Activated naive CD4-positive, alpha-beta T cell treated with Interleukin-2 at 50 U/mL for 16 hours (primary cell): Measurements from ENCODE around the gene ESR1.
"Not testable (repeated sequence)": the region's sequence is repeated elsewhere in the genome, so short reads cannot be mapped to it uniquely, and the experiment has no call there.

ENCODE experiments used
- DNase-seq: peaks from one replicate; pipeline ENCODE4 v3.0.0-alpha.2; 2020

ESR1 gene

GRCh38 chr6:152062476-152062875 lies 255.0 kb downstream of the ESR1 start:
- DNase-seq: no peak

DNA sequence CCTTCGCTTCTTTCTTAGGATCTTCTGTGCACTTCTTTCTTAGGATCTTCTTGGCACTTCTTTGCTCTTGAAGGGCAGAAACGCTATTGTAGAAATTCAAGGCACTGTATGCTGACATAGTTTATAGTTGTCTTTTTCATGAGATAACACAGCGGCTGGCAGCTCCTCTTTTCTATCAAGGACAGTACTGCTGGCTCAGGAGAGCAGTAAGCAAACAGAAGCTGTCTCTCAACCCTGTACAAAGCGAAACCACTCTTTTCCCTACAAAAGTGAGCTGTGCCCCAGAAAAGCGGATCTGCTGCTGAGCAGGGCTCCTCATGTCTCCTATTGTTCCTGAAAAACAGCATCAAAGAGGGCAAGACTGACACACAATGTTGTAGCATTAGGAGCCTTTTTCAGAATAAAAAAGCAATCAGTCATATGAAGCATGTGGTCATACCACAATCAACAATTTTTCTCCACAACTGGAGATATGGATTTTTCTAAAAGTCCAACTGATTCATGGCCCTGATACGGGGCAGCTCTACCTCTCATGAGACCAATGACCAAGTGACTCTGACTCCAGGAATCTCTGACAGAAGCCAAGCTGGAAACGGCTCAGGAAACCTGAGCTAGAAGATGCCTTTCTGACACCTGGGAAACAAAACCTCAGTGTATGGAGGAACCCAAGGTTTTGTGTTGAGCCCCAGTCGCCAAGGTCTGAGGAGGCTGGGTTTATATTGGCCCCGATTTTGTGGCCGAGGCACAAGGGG lies 255.9 kb downstream of the ESR1 start:
- no peak for DNase-seq

GRCh38 chr6:152068622-152069261 lies 261.3 kb downstream of the ESR1 start:
- no peak for DNase-seq

GRCh38 chr6:152070556-152070955 lies 263.1 kb downstream of the ESR1 start:
- no peak for DNase-seq

DNA sequence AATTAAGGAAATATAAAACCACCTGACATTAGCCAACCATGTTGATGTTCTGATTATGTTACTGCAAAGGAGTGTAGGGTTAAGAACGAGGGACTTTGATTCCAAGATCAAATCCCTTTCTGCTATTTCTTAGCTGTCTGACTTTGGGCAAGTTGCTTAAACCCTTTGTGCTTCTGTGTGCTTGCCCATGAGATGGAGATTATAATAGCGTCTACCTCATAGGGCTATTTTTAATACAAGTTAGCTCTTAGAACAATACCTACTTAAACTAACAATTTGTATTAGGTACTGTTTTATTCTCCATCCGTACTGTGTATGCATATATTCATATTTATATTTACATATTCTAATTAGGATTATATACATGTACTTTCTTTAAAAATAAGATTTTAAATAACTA lies 263.8 kb downstream of the ESR1 start:
- no peak for DNase-seq

DNA sequence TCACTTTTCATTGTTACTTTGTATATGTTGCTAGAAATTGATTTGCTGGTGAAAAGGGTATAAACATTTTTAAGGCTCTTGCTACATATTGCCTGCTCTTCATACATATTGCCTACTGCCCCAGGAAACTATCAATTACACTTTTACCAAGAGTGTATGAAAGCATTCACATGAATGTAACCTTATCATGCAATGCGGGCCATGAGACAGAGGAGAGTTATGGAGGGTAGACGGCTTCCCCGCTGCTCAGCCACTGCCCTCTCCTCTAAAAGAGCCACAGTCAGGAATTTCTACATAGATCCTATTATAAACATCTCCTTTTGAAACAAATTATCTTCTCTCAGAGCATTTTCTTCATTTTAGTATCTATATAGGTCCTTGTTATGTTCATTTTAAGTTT lies 264.4 kb downstream of the ESR1 start:
- no peak for DNase-seq

GRCh38 chr6:152076242-152076641 lies 268.8 kb downstream of the ESR1 start:
- DNase-seq: not testable (repeated sequence)

- no peak for DNase-seq
Observed at GRCh38 chr6:152078001-152078400, 270.5 kb downstream of the ESR1 start.

GRCh38 chr6:152078804-152079203 lies 271.3 kb downstream of the ESR1 start:
- no peak for DNase-seq

DNA sequence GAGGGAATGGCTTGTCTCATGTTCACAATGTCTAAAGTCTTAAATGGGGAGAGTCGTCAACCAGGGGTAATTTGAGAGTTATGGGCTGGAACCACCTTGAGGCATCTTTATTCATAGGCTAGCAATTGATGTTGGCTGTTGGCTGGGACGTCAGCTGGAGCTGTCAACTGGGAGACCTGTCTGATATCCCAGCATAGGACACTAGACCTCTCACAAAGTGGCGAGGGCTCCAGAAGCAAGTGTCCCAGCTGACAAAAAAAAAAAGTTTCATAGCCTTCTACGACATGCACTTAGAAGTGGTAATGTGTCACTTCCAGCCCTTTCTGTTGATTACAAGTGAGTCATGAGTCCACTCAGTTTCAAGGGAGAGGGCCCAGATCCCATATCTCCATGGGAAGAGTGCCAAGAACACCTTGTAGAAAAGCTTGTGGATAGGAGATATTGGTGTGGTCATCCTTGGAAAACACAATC lies 278.0 kb downstream of the ESR1 start:
- DNase-seq: no peak

DNA sequence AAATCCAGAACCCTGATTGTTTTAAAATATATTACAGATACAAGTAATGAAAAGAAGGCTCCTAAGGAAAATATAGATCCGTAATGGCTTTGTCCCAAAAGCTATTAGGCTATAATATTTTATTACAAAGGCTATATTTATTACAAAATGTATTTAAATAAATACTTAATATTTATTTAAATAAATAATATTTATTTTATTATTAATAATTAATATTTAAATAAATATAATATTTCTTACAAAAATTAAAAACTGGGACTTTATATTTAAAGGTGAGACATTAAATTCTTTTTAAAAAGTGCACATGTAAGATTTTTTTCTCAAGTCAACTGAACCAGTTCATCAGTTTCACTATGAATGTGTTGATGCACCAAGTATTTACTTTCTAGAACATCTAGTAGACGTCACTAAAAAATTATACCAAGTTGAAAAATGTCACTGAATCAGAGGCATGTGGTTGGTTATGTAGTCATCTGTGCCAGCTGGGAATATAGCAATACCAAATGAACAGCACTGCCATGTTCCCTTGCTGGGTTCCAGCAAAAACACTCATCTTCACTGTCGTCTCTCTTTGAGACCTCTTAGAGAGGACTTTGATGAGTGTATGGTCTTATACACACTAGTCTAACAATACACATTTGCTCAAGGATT lies 278.9 kb downstream of the ESR1 start:
- no peak for DNase-seq

GRCh38 chr6:152087096-152087495 lies 279.6 kb downstream of the ESR1 start:
- DNase-seq: no peak

DNA sequence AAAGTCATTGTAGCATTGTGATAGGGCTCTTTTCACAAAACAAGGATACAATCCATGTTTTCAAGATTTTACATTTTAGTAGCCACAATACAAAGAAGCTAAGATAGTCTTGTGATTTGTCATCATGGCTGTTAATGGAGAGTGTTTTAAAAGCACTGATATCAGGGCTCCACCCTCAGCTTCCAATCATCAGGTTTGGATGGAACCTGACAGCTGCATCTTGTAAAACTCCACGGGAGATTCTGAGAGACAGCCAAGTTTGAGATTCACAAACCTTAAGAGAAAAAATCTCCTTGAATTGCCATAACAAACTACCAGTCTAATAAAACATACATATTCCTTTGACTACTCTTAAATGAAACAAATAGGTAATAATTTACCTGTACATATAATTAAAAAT lies 280.2 kb downstream of the ESR1 start:
- no peak for DNase-seq

- DNase-seq: no peak
Observed at GRCh38 chr6:152089992-152090391, 282.5 kb downstream of the ESR1 start.

- DNase-seq: no peak
Observed at GRCh38 chr6:152091201-152091600, 283.7 kb downstream of the ESR1 start.

- DNase-seq: no peak
Observed at GRCh38 chr6:152091851-152092341, 284.4 kb downstream of the ESR1 start.

- no peak for DNase-seq
Observed at GRCh38 chr6:152093711-152094110, 286.2 kb downstream of the ESR1 start.

GRCh38 chr6:152094276-152094675 lies 286.8 kb downstream of the ESR1 start:
- DNase-seq: no peak

- DNase-seq: no peak
Observed at GRCh38 chr6:152094992-152095592, 287.6 kb downstream of the ESR1 start.

DNA sequence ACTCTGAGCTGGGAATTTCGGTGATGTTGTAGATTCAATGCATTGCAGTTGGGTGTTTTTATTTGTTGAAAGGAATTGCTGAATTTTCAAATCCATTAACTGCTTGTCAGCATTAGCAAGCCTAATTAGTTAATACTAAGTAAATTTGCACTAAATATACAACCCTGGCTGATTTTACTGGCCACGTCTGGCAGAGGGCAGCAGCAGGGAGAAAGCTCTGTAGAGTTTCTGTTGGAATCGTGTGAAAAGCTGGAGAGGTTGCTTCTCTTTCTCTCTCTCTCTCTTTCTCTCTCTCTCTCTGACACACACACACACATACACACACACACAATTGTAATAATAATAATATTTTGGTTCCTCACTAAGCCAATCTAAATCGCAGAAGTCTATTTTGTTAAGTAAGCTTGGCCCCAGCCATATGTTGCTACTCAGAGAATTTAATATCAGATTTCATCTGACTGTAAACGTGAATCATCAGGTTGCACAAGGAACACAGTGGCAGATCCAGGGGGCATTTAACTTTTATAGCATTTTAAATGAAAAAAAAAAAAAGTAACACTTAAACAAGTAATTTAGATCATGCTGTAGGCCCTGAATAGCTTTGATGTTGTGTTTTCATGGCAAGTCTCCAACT lies 289.5 kb downstream of the ESR1 start:
- DNase-seq: no peak

DNA sequence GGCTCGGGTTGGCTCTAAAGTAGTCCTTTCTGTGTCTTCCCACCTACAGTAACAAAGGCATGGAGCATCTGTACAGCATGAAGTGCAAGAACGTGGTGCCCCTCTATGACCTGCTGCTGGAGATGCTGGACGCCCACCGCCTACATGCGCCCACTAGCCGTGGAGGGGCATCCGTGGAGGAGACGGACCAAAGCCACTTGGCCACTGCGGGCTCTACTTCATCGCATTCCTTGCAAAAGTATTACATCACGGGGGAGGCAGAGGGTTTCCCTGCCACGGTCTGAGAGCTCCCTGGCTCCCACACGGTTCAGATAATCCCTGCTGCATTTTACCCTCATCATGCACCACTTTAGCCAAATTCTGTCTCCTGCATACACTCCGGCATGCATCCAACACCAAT lies 291.2 kb downstream of the ESR1 start:
- no peak for DNase-seq

DNA sequence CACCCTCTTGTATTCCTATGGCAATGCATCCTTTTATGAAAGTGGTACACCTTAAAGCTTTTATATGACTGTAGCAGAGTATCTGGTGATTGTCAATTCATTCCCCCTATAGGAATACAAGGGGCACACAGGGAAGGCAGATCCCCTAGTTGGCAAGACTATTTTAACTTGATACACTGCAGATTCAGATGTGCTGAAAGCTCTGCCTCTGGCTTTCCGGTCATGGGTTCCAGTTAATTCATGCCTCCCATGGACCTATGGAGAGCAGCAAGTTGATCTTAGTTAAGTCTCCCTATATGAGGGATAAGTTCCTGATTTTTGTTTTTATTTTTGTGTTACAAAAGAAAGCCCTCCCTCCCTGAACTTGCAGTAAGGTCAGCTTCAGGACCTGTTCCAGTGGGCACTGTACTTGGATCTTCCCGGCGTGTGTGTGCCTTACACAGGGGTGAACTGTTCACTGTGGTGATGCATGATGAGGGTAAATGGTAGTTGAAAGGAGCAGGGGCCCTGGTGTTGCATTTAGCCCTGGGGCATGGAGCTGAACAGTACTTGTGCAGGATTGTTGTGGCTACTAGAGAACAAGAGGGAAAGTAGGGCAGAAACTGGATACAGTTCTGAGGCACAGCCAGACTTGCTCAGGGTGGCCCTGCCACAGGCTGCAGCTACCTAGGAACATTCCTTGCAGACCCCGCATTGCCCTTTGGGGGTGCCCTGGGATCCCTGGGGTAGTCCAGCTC lies 292.1 kb downstream of the ESR1 start:
- no peak for DNase-seq
